ENCODE data around the gene POLR2J3.
"Not testable (repeated sequence)": the region's sequence is repeated elsewhere in the genome, so short reads cannot be mapped to it uniquely, and the experiment has no call there.

- not testable (repeated sequence) for TF ChIP-seq CTCF, POLR2A, EP300 (IDR thresholded peaks at IDR 0.05)
These were observed 21.4 kb upstream of the POLR2J3 start for GRCh38 chr7:102593637-102594334.
